Fibroblast of pulmonary artery (primary cell): Measurements from ENCODE around the gene MASP1.

Source experiments
- DNase-seq: peaks from one replicate; pipeline ENCODE4 v3.0.0-alpha.2; 2010; ENCODE audit warnings: low read depth
- H3K4me3 ChIP-seq: replicated peaks from 2 replicates; pipeline ENCODE4 v1.5.1; 2011; ENCODE audit warnings: low read depth, mild to moderate bottlenecking, control low read depth, low read length, moderate library complexity
- TF ChIP-seq, protein P1 (sequence below): IDR thresholded peaks from 2 replicates; pipeline ENCODE4 v1.5.1; 2011; ENCODE audit warnings: mild to moderate bottlenecking, control low read depth, low read length, inconsistent platforms; ENCODE audit errors: missing control alignments

MASP1 gene

DNA sequence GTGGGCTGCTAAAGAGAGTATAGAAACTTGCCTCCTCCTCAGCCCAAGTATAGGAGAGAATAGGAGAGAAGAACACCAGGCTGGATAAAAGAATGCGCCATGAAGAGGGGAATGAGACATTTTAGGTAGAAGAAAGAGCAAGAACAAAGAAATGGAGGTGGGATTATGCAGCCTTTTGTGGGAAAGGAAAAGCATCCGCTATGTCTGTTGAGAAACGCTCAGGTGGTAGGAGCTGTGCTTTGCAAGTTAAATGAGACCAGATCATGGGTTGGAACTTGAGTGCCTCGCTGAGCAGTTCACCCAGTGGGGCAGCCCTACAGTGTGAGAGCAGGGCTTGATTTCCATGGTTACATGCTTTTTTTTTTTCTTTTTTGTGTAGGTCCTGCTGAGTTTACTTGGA is 105.8 kb downstream of the MASP1 start:
- no peak for DNase-seq
- TF ChIP-seq, protein P1, sequence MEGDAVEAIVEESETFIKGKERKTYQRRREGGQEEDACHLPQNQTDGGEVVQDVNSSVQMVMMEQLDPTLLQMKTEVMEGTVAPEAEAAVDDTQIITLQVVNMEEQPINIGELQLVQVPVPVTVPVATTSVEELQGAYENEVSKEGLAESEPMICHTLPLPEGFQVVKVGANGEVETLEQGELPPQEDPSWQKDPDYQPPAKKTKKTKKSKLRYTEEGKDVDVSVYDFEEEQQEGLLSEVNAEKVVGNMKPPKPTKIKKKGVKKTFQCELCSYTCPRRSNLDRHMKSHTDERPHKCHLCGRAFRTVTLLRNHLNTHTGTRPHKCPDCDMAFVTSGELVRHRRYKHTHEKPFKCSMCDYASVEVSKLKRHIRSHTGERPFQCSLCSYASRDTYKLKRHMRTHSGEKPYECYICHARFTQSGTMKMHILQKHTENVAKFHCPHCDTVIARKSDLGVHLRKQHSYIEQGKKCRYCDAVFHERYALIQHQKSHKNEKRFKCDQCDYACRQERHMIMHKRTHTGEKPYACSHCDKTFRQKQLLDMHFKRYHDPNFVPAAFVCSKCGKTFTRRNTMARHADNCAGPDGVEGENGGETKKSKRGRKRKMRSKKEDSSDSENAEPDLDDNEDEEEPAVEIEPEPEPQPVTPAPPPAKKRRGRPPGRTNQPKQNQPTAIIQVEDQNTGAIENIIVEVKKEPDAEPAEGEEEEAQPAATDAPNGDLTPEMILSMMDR = no peak
- no peak overlapping the region for H3K4me3 ChIP-seq
